ENCODE data around the gene KLHL13. TPM values are rescaled to one million over a fixed set of nuclear protein-coding genes. Genes with fewer than 3 reads are reported as not detected.

KLHL13 gene
- polyA plus RNA-seq, 1 donor from 2014 or later = 15.7 TPM

GRCh38 chrX:118000518-118000917, 116.1 kb downstream of the KLHL13 start:
- no peak for TF ChIP-seq RAD21 (conservative IDR thresholded peaks at IDR 0.05)
- no peak for TF ChIP-seq REST (IDR thresholded peaks at IDR 0.05; ENCODE audit: borderline replicate concordance)
- no peak for TF ChIP-seq MXI1 (conservative IDR thresholded peaks at IDR 0.05; ENCODE audit: poor library complexity, severe bottlenecking)
- no peak for TF ChIP-seq EZH2 (IDR thresholded peaks at IDR 0.05; ENCODE audit: borderline replicate concordance, insufficient read depth, low read length, poor library complexity, severe bottlenecking)
- TF ChIP-seq CTCF (IDR thresholded peaks at IDR 0.05; ENCODE audit: poor library complexity, severe bottlenecking) = no peak
- TF ChIP-seq TAF1 (IDR thresholded peaks at IDR 0.05; ENCODE audit: low read depth) = no peak
- no peak for TF ChIP-seq POLR2AphosphoS5 (IDR thresholded peaks at IDR 0.05)
- TF ChIP-seq SMC3 (conservative IDR thresholded peaks at IDR 0.05; ENCODE audit: poor library complexity) = no peak
- TF ChIP-seq EP300 (conservative IDR thresholded peaks at IDR 0.05; ENCODE audit: poor library complexity, severe bottlenecking) = no peak
- Histone ChIP-seq H3K4me2 (ENCODE audit: low read length) (no peak overlapping the region), H3K4me3 (ENCODE audit: low read length) (no peak overlapping the region), H3K36me3 (ENCODE audit: insufficient read depth, low read length) (no peaks in the 10 kb centered on the region), H3F3A (ENCODE audit: insufficient read depth, low read length, poor library complexity, severe bottlenecking) (no peaks in the 10 kb centered on the region), H4K20me1 (ENCODE audit: insufficient read depth) (no peaks in the 10 kb centered on the region), H3K27me3 (ENCODE audit: insufficient read depth, low read depth, low read length) (no peaks in the 10 kb centered on the region), H3K9me3 (ENCODE audit: low read length) (no peaks in the 10 kb centered on the region), H3K27ac (ENCODE audit: low read length) (no peak overlapping the region), H2AFZ (ENCODE audit: low read depth, low read length) (no peak overlapping the region), H3K9ac (ENCODE audit: low read length) (no peak overlapping the region), H3K79me2 (replicated peaks; ENCODE audit: insufficient read depth, low read length) (no peaks in the 10 kb centered on the region), H3K9me2 (ENCODE audit: insufficient read depth, low read length) (no peaks in the 10 kb centered on the region)

GRCh38 chrX:117998171-117998570, 118.4 kb downstream of the KLHL13 start:
- no peaks in the 10 kb centered on the region for H3F3A ChIP-seq (ENCODE audit: insufficient read depth, low read length, poor library complexity, severe bottlenecking)
- no peak overlapping the region for H3K27ac ChIP-seq (ENCODE audit: low read length)
- no peak overlapping the region for H3K4me3 ChIP-seq (ENCODE audit: low read length)
- no peaks in the 10 kb centered on the region for H3K27me3 ChIP-seq (ENCODE audit: insufficient read depth, low read depth, low read length)
- no peak overlapping the region for H3K9ac ChIP-seq (ENCODE audit: low read length)
- H4K20me1 ChIP-seq (ENCODE audit: insufficient read depth) = no peaks in the 10 kb centered on the region
- no peaks in the 10 kb centered on the region for H3K9me3 ChIP-seq (ENCODE audit: low read length)
- H3K79me2 ChIP-seq (replicated peaks; ENCODE audit: insufficient read depth, low read length) = no peaks in the 10 kb centered on the region
- H3K36me3 ChIP-seq (ENCODE audit: insufficient read depth, low read length) = no peaks in the 10 kb centered on the region
- no peaks in the 10 kb centered on the region for H3K9me2 ChIP-seq (ENCODE audit: insufficient read depth, low read length)
- no peak overlapping the region for H3K4me2 ChIP-seq (ENCODE audit: low read length)
- TF ChIP-seq POLR2AphosphoS5 (IDR thresholded peaks at IDR 0.05) (no peak), EZH2 (IDR thresholded peaks at IDR 0.05; ENCODE audit: borderline replicate concordance, insufficient read depth, low read length, poor library complexity, severe bottlenecking) (no peak), SMC3 (conservative IDR thresholded peaks at IDR 0.05; ENCODE audit: poor library complexity) (no peak), MXI1 (conservative IDR thresholded peaks at IDR 0.05; ENCODE audit: poor library complexity, severe bottlenecking) (no peak), CTCF (IDR thresholded peaks at IDR 0.05; ENCODE audit: poor library complexity, severe bottlenecking) (no peak), TAF1 (IDR thresholded peaks at IDR 0.05; ENCODE audit: low read depth) (no peak), REST (IDR thresholded peaks at IDR 0.05; ENCODE audit: borderline replicate concordance) (no peak), RAD21 (conservative IDR thresholded peaks at IDR 0.05) (no peak), EP300 (conservative IDR thresholded peaks at IDR 0.05; ENCODE audit: poor library complexity, severe bottlenecking) (no peak)
- no peak overlapping the region for H2AFZ ChIP-seq (ENCODE audit: low read depth, low read length)
